Body of pancreas (tissue), 4 donors: ENCODE data around the gene ABCG1.

ENCODE experiments used
- CTCF ChIP-seq, 7 experiments: fragments of 450-650 bp in 4 of 7; fragments of 200-600 bp in 3 of 7; sonication (generic) in 3 of 7; IDR thresholded peaks; one replicate each; pipeline ENCODE4 v1.5.1; 2016 to 2019; ENCODE audit warnings: antibody characterized with exemption in 7 of 7
- POLR2A ChIP-seq, 3 donors: fragments of 450-650 bp; IDR thresholded peaks; one replicate each; pipeline ENCODE4 v1.6.1; 2016; ENCODE audit warnings: antibody characterized with exemption in 3 of 3, mild to moderate bottlenecking in 2 of 3

DNA sequence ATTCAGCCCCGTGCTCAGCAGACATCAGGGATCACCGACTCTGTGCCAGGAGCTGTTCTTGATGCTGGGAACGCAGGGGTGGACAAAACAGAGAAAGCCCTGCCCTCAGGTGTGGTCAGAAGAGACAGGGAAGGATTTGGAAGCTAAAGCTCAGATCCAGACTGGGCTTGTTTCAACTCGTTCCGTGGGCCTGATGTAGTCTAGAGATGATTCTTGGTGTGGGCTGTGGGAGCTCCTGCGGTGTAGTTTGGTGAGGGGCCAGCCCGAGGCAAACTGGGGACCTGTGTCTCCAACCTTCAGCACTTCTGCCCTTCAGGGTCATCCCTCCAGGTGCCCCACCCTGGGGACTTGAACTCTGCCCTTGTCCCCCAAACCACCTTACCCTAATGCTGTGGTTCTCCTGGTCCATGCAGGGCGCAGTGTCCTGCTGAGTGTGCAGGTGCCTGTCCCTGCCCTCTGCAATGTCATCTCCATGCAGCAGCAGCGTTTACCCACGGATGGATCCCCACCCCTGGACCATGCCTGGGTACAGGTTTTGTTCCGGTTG, 17.3 kb upstream of the ABCG1 start:
- TF ChIP-seq CTCF (IDR thresholded peaks at IDR 0.05), result no peak
- no peak for TF ChIP-seq POLR2A (IDR thresholded peaks at IDR 0.05)
